Uterus (tissue), 2 donors: ENCODE data around the gene DIRAS1.

Experiments used
- CTCF ChIP-seq, 4 experiments: fragments of 200-600 bp in 2 of 4; fragments of 450-650 bp in 2 of 4; sonication (generic) in 2 of 4; IDR thresholded peaks; one replicate each; pipeline ENCODE4 v1.5.1; 2016 to 2019; ENCODE audit warnings: antibody characterized with exemption in 4 of 4, mild to moderate bottlenecking in 2 of 4, moderate library complexity in 1 of 4
- POLR2A ChIP-seq, 2 donors: fragments of 450-650 bp; IDR thresholded peaks; one replicate each; pipeline ENCODE4 v1.6.1; 2016; ENCODE audit warnings: antibody characterized with exemption in 2 of 2, mild to moderate bottlenecking in 1 of 2, moderate library complexity in 1 of 2

- TF ChIP-seq CTCF (IDR thresholded peaks at IDR 0.05) = no peak
- TF ChIP-seq POLR2A (IDR thresholded peaks at IDR 0.05) = no peak
Observed at GRCh38 chr19:2769218-2769617, 48.0 kb upstream of the DIRAS1 start.
